SJCRH30 (cell line): ENCODE results near the gene OR9A2. TPM values are rescaled to one million over a fixed set of nuclear protein-coding genes. Genes with fewer than 3 reads are reported as not detected.

Experiments
- DNase-seq, 2 experiments: peaks; one replicate each; pipeline ENCODE4 v3.0.0-alpha.2; 2015 to 2020
- H3K27ac ChIP-seq: fragments of 250-450 bp; sonication (Bioruptor Pico); 2 replicates; pipeline ENCODE4 v1.5.1; 2020; ENCODE audit warnings: mild to moderate bottlenecking, moderate library complexity
- H3K27me3 ChIP-seq: fragments of 250-450 bp; sonication (Bioruptor Pico); 2 replicates; pipeline ENCODE4 v1.5.1; 2020; ENCODE audit warnings: mild to moderate bottlenecking, moderate library complexity
- H3K36me3 ChIP-seq: fragments of 250-450 bp; sonication (Bioruptor Pico); 2 replicates; pipeline ENCODE4 v1.5.1; 2020; ENCODE audit warnings: mild to moderate bottlenecking, moderate library complexity
- H3K4me1 ChIP-seq: fragments of 250-450 bp; sonication (Bioruptor Pico); 2 replicates; pipeline ENCODE4 v1.5.1; 2020; ENCODE audit warnings: mild to moderate bottlenecking, moderate library complexity
- H3K4me3 ChIP-seq: fragments of 250-450 bp; sonication (Bioruptor Pico); 2 replicates; pipeline ENCODE4 v1.5.1; 2020; ENCODE audit warnings: mild to moderate bottlenecking, moderate library complexity
- H3K9me3 ChIP-seq: fragments of 250-450 bp; sonication (Bioruptor Pico); replicated peaks from 2 replicates; pipeline ENCODE4 v1.5.1; 2020; ENCODE audit warnings: mild to moderate bottlenecking, moderate library complexity
- total RNA-seq: library from RNA; depleted of rRNA; stranded (reverse); fragments of >200 nt; shearing (Covaris generic); gene quantifications from 2 replicates; pipeline ENCODE4 v1.2.3, GENCODE V29; 2014; rRNA removed

Gene OR9A2, protein sequence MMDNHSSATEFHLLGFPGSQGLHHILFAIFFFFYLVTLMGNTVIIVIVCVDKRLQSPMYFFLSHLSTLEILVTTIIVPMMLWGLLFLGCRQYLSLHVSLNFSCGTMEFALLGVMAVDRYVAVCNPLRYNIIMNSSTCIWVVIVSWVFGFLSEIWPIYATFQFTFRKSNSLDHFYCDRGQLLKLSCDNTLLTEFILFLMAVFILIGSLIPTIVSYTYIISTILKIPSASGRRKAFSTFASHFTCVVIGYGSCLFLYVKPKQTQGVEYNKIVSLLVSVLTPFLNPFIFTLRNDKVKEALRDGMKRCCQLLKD
- total RNA-seq, result not detected in 2 replicates

DNA sequence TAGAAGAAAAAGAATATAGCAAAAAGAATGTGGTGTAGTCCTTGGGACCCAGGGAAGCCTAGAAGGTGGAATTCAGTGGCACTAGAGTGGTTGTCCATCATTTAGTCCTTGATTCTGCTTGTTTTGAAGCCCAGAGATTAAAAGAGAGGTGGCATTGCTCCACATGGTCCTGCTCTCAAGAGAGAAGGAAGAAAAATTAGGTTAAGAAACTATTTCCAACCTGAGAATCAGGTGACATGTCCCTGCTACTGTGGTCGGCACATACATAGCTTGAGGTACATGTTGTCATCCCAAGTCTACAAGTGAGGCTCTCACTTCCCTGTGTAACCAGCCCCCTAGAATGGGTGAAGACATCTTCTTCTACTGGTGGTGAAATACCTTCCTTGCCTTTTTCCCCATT, at the start of gene OR9A2:
OR9A2 (minus strand) TSS at position 101 of the 400 bp plus-strand sequence; CDS start at position 101, 0 bp downstream.
- no peak for DNase-seq

DNA sequence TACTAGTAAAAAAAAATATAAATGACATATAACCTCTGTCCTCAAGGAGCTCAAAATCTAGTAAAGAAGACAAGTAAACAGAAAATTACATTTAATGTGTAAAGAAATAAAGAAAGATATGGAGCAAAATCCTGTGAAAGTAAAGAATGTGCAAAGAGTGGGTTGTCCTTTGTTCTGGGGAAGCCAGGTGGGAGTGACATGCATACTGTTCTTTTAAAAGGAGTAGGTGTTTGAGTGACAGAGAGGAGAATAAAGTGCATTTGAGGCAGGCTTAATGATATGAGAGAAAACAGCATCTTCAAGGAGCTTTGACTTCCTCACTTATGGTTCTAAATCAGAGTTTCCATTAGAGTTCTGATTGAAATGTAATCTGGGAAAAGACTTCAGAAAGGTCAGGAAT, 47.2 kb upstream of the OR9A2 start:
- H3K27ac ChIP-seq, result no peak overlapping the region
- H3K27me3 ChIP-seq, result no peaks in the 10 kb centered on the region
- H3K9me3 ChIP-seq, result no peaks in the 10 kb centered on the region
- no peaks in the 10 kb centered on the region for H3K36me3 ChIP-seq
- no peak overlapping the region for H3K4me3 ChIP-seq
- DNase-seq, result no peak
- H3K4me1 ChIP-seq, result no peaks in the 10 kb centered on the region

More for the DNA sequence above, at the start of gene OR9A2:
- Histone ChIP-seq H3K4me1 (no peaks in the 10 kb centered on the region), H3K27ac (no peak within 1 kb of the TSS), H3K4me3 (no peak within 1 kb of the TSS), H3K27me3 (no peaks in the 10 kb centered on the region; the same call in 1 of the 2 replicates), H3K36me3 (no peaks in the 10 kb centered on the region), H3K9me3 (no peaks in the 10 kb centered on the region)

DNA sequence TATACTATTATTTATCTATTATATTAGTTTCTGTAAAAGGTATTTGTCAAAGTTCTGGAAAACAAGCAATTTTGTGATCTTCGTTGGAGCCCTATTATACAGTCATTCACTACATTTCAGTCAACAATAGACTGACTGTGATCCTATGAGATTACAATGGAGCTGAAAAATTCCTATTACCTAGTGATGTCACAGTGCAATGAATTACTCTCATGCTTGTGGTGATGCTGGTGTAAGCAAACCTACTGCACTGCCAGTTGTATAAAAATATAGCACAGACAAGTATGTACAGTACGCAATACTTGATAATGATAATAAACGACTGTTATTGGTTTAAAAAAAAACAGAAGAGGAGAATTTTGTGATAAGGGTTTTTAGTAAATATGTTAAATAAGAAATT, 46.6 kb upstream of the OR9A2 start:
- H3K27ac ChIP-seq, result no peak overlapping the region
- H3K36me3 ChIP-seq, result no peaks in the 10 kb centered on the region
- no peaks in the 10 kb centered on the region for H3K9me3 ChIP-seq
- H3K27me3 ChIP-seq, result no peaks in the 10 kb centered on the region
- H3K4me1 ChIP-seq, result no peaks in the 10 kb centered on the region
- DNase-seq, result no peak
- H3K4me3 ChIP-seq, result no peak overlapping the region

DNA sequence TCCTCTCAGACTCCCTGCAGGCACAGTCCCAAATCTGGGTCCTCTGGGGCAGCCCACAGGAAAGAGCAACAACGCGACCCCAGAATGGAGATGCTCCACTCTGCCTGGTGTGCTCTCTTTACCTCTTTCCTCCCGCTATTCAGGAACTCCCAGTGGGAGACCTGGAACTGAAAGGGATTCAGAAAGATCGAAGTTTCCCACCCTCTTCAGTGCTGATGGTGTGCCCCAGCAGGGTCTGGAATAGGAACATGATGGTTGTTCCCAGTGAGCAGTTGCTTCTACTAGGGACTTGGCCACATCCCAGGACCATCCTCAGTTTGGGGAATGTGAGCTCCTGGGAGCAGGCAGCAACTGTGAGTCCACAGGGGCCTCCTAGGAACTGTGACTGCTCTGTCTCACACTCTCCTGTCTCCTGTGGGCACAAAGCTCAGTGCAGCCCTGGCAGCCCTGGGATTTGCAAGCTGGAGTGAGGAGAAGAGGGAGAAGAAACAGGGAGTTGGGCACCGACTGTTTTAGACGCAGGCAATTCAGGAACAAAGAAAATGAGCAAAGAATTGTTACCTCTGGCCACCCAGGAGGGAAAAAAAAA, 43.1 kb upstream of the OR9A2 start:
- H3K27me3 ChIP-seq, result no peaks in the 10 kb centered on the region
- DNase-seq, result peak in 1 of 2 experiments; percentile 8
- no peaks in the 10 kb centered on the region for H3K9me3 ChIP-seq
- H3K4me3 ChIP-seq, result no peak overlapping the region
- no peak overlapping the region for H3K27ac ChIP-seq
- no peaks in the 10 kb centered on the region for H3K4me1 ChIP-seq
- no peaks in the 10 kb centered on the region for H3K36me3 ChIP-seq

DNA sequence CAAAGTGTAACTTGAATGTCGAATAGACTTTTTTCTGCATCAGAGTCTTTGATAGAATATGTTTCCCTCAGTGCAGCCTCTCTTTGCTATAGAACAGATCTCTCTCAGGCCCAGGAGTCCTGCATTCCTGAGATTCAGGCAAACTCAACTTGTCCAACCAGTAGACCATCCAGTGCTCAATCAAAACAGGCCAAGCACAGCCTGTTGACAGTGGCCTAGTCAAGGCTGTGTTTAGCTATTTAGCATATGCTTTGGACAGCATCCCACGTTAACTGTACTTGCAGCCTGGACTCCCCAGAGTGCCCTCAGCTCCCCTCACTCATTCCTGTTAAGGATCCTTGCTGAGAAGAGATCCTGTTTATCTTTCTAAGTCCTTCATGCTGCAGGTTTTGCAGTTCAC, 41.5 kb upstream of the OR9A2 start:
- Histone ChIP-seq H3K36me3 (no peaks in the 10 kb centered on the region), H3K4me1 (no peaks in the 10 kb centered on the region)

DNA sequence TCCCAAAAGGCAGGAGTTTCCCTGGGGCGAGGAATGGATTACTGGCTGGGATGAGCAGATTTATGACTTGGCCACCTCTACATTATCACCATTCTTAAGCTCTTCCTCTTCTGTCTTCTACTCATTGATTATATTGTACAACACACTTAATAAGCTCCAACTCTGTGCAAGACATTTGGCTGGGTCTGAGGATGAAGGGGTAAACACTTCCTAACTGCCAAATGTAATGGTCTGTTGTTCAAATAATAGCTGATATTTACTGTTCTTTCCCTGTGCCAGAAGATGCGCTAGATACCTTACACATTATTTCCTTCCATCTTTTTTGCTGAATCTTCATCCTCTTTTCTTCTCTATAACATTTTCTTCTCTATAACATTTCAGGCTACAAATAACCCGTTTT, 36.8 kb upstream of the OR9A2 start:
- no peaks in the 10 kb centered on the region for H3K4me1 ChIP-seq
- H3K9me3 ChIP-seq, result no peaks in the 10 kb centered on the region
- H3K27ac ChIP-seq, result no peak overlapping the region
- no peaks in the 10 kb centered on the region for H3K36me3 ChIP-seq
- DNase-seq, result no peak
- no peak overlapping the region for H3K4me3 ChIP-seq
- no peaks in the 10 kb centered on the region for H3K27me3 ChIP-seq

More for the DNA sequence above, 41.5 kb upstream of the OR9A2 start:
- DNase-seq, result no peak
- Histone ChIP-seq H3K27me3 (no peaks in the 10 kb centered on the region), H3K27ac (no peak overlapping the region), H3K4me3 (no peak overlapping the region), H3K9me3 (no peaks in the 10 kb centered on the region)

DNA sequence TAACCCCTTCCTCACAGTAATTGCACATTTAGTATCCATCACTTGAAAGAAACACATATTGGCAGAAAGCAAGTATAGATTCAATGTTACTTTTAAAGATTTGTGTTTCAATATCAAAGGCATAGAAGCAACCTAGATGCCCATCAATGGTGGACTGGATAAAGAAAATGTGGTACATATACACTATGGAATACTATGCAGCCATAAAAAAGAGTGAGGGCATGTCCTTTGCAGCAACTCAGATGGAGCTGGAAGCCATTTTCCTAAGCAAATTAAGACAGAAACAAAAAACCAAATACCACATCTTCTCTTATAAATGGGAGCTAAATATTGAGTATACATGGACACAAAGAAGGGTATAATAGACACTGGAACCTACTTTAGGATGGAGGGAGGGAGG, 28.8 kb upstream of the OR9A2 start:
- Histone ChIP-seq H3K4me3 (no peak overlapping the region), H3K9me3 (no peaks in the 10 kb centered on the region), H3K27ac (no peak overlapping the region), H3K36me3 (no peaks in the 10 kb centered on the region), H3K27me3 (no peaks in the 10 kb centered on the region; the same call in 1 of the 2 replicates), H3K4me1 (no peaks in the 10 kb centered on the region)
- DNase-seq, result no peak

DNA sequence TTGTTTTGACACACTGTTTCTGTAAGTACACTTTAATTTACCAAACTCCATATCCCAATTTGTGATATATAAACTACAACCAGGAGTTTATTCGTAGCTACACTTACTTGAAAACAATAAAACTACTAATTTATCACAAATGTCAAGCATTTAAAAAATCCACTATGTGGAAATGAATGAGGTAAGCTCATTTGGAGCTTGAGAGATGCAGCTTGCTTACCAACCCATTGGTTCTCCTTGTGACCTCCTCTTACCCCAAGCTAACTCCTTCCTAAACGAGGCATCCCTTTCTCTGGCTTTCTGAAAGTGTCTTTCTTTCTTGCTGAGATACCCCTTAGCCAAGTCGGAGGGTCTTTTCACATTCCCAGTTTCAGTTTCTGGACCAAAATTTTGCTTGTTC, 27.7 kb upstream of the OR9A2 start:
- DNase-seq, result no peak
- Histone ChIP-seq H3K4me1 (no peaks in the 10 kb centered on the region), H3K27me3 (no peaks in the 10 kb centered on the region; the same call in 1 of the 2 replicates), H3K9me3 (no peaks in the 10 kb centered on the region), H3K27ac (no peak overlapping the region), H3K36me3 (no peaks in the 10 kb centered on the region), H3K4me3 (no peak overlapping the region)

DNA sequence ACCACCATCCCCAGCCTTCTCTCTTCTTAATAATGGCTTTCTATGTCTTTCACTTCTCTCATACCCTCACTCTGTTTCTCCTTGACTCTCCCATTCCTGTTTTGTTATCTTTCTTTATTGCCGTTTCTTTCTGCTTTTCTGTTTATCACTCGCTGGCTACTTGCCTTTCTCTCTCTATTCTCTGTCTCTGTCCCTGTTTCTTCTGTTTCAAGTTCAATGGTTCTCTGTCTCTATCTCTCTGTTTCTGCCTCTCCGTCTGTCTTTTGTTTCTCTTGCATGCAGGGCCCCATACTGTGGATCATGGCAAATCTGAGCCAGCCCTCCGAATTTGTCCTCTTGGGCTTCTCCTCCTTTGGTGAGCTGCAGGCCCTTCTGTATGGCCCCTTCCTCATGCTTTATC, 25.1 kb upstream of the OR9A2 start, which contains the start of gene OR6V1:
OR6V1 (plus strand) TSS at position 301 of the 400 bp plus-strand sequence; CDS start at position 301, 0 bp downstream.
- H3K27me3 ChIP-seq, result no peaks in the 10 kb centered on the region; the same call in 1 of the 2 replicates
- no peak within 1 kb of the TSS for H3K27ac ChIP-seq
- no peak within 1 kb of the TSS for H3K4me3 ChIP-seq
- no peak for DNase-seq
- H3K4me1 ChIP-seq, result no peaks in the 10 kb centered on the region
- no peaks in the 10 kb centered on the region for H3K9me3 ChIP-seq
- H3K36me3 ChIP-seq, result no peaks in the 10 kb centered on the region

DNA sequence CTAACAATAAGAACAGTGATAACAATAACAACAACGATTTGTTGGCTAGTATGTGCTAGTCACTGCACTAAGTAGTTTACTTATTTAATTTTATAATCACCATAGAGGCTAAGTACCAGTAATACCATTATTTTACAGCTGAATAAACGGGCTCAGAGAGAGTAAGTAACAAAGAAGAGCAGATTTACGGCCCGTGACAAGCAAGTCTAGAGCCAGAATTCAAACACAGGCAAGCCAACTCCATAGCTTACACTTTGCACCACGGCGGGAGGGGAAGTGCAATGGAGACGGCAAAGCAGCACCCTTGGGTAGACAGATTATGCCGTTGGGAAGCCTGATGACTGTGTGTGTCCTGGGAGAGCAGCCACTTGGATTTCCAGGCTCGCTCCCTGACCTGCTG, 24.0 kb upstream of the OR9A2 start:
- Histone ChIP-seq H3K27ac (no peak overlapping the region), H3K27me3 (no peaks in the 10 kb centered on the region; the same call in 1 of the 2 replicates), H3K36me3 (no peaks in the 10 kb centered on the region), H3K4me3 (no peak overlapping the region), H3K9me3 (no peaks in the 10 kb centered on the region), H3K4me1 (0 out of 2 replicates have a peak, but pooled peaks cover 3% of the 10 kb centered on the region)
- DNase-seq, result no peak

DNA sequence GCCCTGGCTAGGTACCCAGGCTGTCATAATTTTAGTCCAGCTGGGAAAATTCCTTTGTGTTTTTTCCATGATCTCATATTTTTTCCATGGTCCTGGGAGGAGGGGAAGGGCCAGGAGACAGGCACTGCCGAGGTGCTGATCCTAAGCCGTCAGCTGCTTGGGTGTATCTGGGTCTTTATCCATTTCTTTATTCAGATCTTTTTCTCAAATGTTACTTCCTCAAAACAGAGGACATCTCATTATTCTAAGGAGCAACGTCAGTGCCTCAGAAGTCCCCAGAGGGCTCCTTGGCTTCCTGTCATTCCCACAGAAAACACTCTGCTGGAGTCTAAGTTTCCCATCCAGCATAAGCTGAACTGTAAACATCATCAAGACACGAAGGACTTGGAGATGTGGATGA, 22.4 kb upstream of the OR9A2 start:
- Histone ChIP-seq H3K4me3 (no peak overlapping the region), H3K36me3 (no peaks in the 10 kb centered on the region), H3K4me1 (0 out of 2 replicates have a peak, but pooled peaks cover 3% of the 10 kb centered on the region), H3K27me3 (no peaks in the 10 kb centered on the region; the same call in 1 of the 2 replicates), H3K9me3 (no peaks in the 10 kb centered on the region), H3K27ac (no peak overlapping the region)
- DNase-seq, result no peak

DNA sequence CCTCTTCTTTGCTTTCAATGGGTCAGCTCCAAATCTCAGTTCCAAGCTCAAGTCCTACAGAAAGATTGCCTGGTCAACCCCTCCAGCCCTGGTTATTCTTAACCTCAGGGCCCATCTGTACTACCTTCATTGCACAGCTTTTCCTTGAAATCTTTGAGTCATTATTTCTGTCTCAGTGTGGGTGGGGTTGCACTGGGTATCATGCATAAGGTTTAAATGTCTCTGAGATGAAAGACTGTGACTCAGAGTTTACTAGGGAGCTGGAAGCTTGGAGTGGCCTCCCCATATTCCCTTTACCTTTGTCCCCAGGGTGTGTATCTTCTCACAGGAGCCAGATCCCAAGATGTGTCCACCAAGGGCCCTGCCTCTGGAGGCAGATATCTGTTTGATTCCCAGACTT, 21.9 kb upstream of the OR9A2 start:
- Histone ChIP-seq H3K4me1 (0 out of 2 replicates have a peak, but pooled peaks cover 3% of the 10 kb centered on the region), H3K36me3 (no peaks in the 10 kb centered on the region), H3K9me3 (no peaks in the 10 kb centered on the region), H3K27ac (no peak overlapping the region), H3K4me3 (no peak overlapping the region), H3K27me3 (no peaks in the 10 kb centered on the region; the same call in 1 of the 2 replicates)
- no peak for DNase-seq

DNA sequence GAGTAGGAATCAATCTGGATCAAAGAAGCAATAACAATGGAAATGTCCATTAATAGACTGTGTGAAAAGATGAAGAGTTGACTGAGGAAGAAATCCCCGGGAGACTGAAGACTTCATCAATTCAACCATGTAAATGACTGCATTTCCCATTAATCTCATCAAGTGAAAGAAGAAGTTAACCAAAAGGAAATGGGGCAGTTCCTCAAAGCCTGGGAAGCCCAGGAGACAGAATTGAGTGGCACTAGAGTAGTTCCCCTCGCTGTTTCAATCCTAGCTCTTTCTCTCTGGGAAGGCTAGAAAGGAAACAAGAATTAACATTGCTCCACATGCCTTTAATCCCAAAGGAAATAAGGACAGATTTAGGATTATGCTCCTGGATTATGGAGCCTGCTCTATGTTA, 20.4 kb upstream of the OR9A2 start:
- Histone ChIP-seq H3K36me3 (no peaks in the 10 kb centered on the region), H3K4me3 (no peak overlapping the region), H3K9me3 (no peaks in the 10 kb centered on the region), H3K27me3 (no peaks in the 10 kb centered on the region; the same call in 1 of the 2 replicates), H3K27ac (no peak overlapping the region), H3K4me1 (peaks cover 5% of the 10 kb centered on the region; the same call in 1 of the 2 replicates)
- DNase-seq, result no peak

DNA sequence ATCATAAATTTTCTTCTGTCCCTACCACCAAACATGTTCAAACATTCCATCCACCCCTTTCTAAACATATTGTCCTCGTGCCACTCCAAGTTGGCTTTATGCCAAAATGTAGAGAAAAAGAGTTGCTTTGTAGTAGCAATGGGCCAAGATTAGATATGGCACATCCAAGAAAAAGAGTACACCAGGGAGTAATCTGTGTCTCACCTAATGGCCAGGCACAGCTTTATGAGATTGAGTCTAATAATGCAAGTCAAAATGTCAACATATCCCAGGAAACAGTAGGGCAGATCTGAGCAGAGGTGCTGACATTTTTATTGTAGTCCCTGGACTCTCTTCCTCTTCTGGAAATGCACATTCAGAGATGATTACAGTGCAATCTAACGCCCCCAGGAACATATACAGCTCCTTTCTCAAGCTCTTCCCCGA, 19.5 kb upstream of the OR9A2 start:
- Histone ChIP-seq H3K4me1 (peaks cover 5% of the 10 kb centered on the region; the same call in 1 of the 2 replicates), H3K27ac (no peak overlapping the region), H3K4me3 (no peak overlapping the region), H3K36me3 (no peaks in the 10 kb centered on the region), H3K9me3 (no peaks in the 10 kb centered on the region), H3K27me3 (no peaks in the 10 kb centered on the region; the same call in 1 of the 2 replicates)
- DNase-seq, result peak in 1 of 2 experiments; percentile 12

DNA sequence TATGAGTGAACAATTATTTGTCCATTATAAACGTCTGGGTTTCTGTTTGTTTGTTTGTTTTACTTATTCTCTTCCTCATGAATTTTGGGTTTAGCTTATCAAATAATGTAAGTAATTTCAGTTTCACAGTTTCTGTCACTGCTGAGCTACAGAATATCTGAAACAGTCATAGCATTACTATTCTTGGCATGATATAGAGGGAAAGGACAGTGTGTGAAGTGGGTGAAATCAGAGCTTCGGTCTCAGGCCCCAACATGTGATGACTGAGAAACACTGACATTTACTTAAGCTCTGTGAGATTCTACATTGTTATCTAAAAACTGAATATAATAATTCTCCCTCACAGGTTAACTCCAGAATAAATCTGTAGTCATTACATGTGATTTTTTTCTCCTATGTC, 16.5 kb upstream of the OR9A2 start:
- no peak for DNase-seq
- no peak overlapping the region for H3K27ac ChIP-seq
- H3K36me3 ChIP-seq, result no peaks in the 10 kb centered on the region
- no peak overlapping the region for H3K4me3 ChIP-seq
- peaks cover 5% of the 10 kb centered on the region; the same call in 1 of the 2 replicates for H3K4me1 ChIP-seq
- no peaks in the 10 kb centered on the region for H3K27me3 ChIP-seq
- no peaks in the 10 kb centered on the region for H3K9me3 ChIP-seq
